Transverse colon (tissue), 4 donors: ENCODE results near the gene PRKCZ. TPM values are rescaled to one million over a fixed set of nuclear protein-coding genes. Genes with fewer than 3 reads are reported as not detected.
A peak's percentile ranks its signal among the peaks of the same experiment; 100 is the strongest.

Experiments used
- DNase-seq: peaks from one replicate; pipeline ENCODE4 v3.0.0-alpha.2; 2019
- H3K27ac ChIP-seq, 4 donors: fragments of 200-600 bp; sonication (generic); 2 replicates each; pipeline ENCODE4 v1.5.1; 2016 to 2018; ENCODE audit warnings: inconsistent platforms in 4 of 4
- H3K27me3 ChIP-seq: fragments of 200-600 bp; sonication (generic); 2 replicates; pipeline ENCODE4 v1.5.1; 2017; ENCODE audit warnings: inconsistent platforms
- H3K36me3 ChIP-seq, 4 donors: fragments of 200-600 bp; sonication (generic); 2 replicates each; pipeline ENCODE4 v1.5.1; 2017 to 2019; ENCODE audit warnings: inconsistent platforms in 4 of 4
- H3K4me1 ChIP-seq, 4 donors: fragments of 200-600 bp; sonication (generic); 2 replicates each; pipeline ENCODE4 v1.5.1; 2017 to 2020; ENCODE audit warnings: inconsistent platforms in 4 of 4
- H3K4me3 ChIP-seq, 4 donors: fragments of 200-600 bp; sonication (generic); 1 replicate in 1 of 4; 2 replicates in 3 of 4; pipeline versions ENCODE4 v1.5.1 to v1.6.1; 2017 to 2019; ENCODE audit warnings: inconsistent platforms in 4 of 4
- H3K9me3 ChIP-seq, 2 donors: fragments of 200-600 bp; sonication (generic); 2 replicates each; pipeline ENCODE4 v1.5.1; 2017 to 2019; ENCODE audit warnings: inconsistent platforms in 2 of 2
- CTCF ChIP-seq, 5 experiments: fragments of 200-600 bp in 3 of 5; fragments of 450-650 bp in 2 of 5; sonication (generic) in 3 of 5; IDR thresholded peaks; 1 replicate in 2 of 5; 2 replicates in 3 of 5; pipeline ENCODE4 v1.5.1; 2016 to 2017; ENCODE audit warnings: antibody characterized with exemption in 5 of 5, inconsistent platforms in 3 of 5, mild to moderate bottlenecking in 2 of 5, moderate library complexity in 1 of 5
- EP300 ChIP-seq: sonication (generic); formaldehyde crosslinking; IDR thresholded peaks from one replicate; pipeline ENCODE4 v1.6.1; 2017; ENCODE audit warnings: antibody characterized with exemption, low read depth
- POLR2A ChIP-seq: fragments of 450-650 bp; IDR thresholded peaks from one replicate; pipeline ENCODE4 v1.6.1; 2016; ENCODE audit warnings: antibody characterized with exemption, mild to moderate bottlenecking, moderate library complexity
- POLR2AphosphoS5 ChIP-seq, 3 donors: sonication (generic); formaldehyde crosslinking; IDR thresholded peaks; one replicate each; pipeline ENCODE4 v1.6.1; 2016; ENCODE audit warnings: antibody characterized with exemption in 3 of 3
- WGBS, 2 donors: methylation state at CpG; one replicate each; pipeline ENCODE4 v1.1.5; 2018; ENCODE audit warnings: low coverage in 1 of 2; 5-methylcytosine and 5-hydroxymethylcytosine counted together
- in situ Hi-C, 4 donors: fragments of 200-750 bp; cut with MboI; loops; one replicate each; pipeline versions ENCODE4 v1.15.0 to v1.15.1; 2017; ENCODE audit warnings: low sequenced_read_pairs in 3 of 4, low pct_ligation_motif_present in 1 of 4, low pct_unique_long_range_greater_than_20kb in 1 of 4
- intact Hi-C: fragments of 100-400 bp; cut with DNase I; formaldehyde crosslinking; loops from one replicate; pipeline ENCODE4 v1.15.1; 2023; ENCODE audit warnings: low total_unique reads
- total RNA-seq, 4 donors: library from RNA; depleted of rRNA; stranded (reverse); fragments of >200 nt; gene quantifications; one replicate each; pipeline ENCODE4 v1.1.0, GENCODE V29; 2016

Gene PRKCZ
- total RNA-seq, 4 donors from 2014 or later = 48.6 to 96.7 (median 54.4) TPM

GRCh38 chr1:2101946-2102345, 51.7 kb downstream of the PRKCZ start:
- peaks cover 0 to 5% of the 10 kb centered on the region in 2 donors for H3K9me3 ChIP-seq
- intact Hi-C loops (no loop called here), in situ Hi-C loops (no loop called here)
- H3K27ac ChIP-seq = no peak overlapping the region
- no peak overlapping the region for H3K4me3 ChIP-seq
- no peaks in the 10 kb centered on the region for H3K4me1 ChIP-seq
- H3K27me3 ChIP-seq = no peaks in the 10 kb centered on the region
- no peaks in the 10 kb centered on the region for H3K36me3 ChIP-seq
- 52 to 88% methylated on average over 3 to 8 of the region's 8 CpGs for WGBS, 2 donors
- DNase-seq = no peak
- TF ChIP-seq CTCF (IDR thresholded peaks at IDR 0.05) (no peak), EP300 (no peak), POLR2A (no peak), POLR2AphosphoS5 (IDR thresholded peaks at IDR 0.05) (no peak)

GRCh38 chr1:2102753-2103152, 52.5 kb downstream of the PRKCZ start:
- in situ Hi-C loops (no loop called here), intact Hi-C loops (no loop called here)
- 87 to 95% methylated on average over 3 to 12 of the region's 12 CpGs for WGBS, 2 donors
- no peaks in the 10 kb centered on the region for H3K4me1 ChIP-seq
- TF ChIP-seq POLR2A = no peak
- TF ChIP-seq POLR2AphosphoS5 (IDR thresholded peaks at IDR 0.05) = no peak
- no peak for TF ChIP-seq CTCF (IDR thresholded peaks at IDR 0.05)
- TF ChIP-seq EP300 = no peak
- no peaks in the 10 kb centered on the region for H3K36me3 ChIP-seq
- H3K27me3 ChIP-seq = no peaks in the 10 kb centered on the region
- H3K9me3 ChIP-seq = no peaks in the 10 kb centered on the region
- H3K27ac ChIP-seq = no peak overlapping the region
- DNase-seq = no peak
- H3K4me3 ChIP-seq = no peak overlapping the region

GRCh38 chr1:2103266-2103900, 53.2 kb downstream of the PRKCZ start:
- Histone ChIP-seq H3K36me3 (no peaks in the 10 kb centered on the region), H3K4me1 (no peaks in the 10 kb centered on the region), H3K27ac (peak overlapping the region in 1 of 4 donors; percentile 2), H3K9me3 (no peaks in the 10 kb centered on the region), H3K4me3 (no peak overlapping the region), H3K27me3 (no peaks in the 10 kb centered on the region)
- WGBS, 2 donors = 75 to 78% methylated on average over 13 to 25 of the region's 25 CpGs
- no peak for DNase-seq
- TF ChIP-seq POLR2A (no peak), POLR2AphosphoS5 (IDR thresholded peaks at IDR 0.05) (no peak), EP300 (no peak)
- intact Hi-C loops (no loop called here), in situ Hi-C loops (no loop called here)

- TF ChIP-seq POLR2AphosphoS5 (IDR thresholded peaks at IDR 0.05) (no peak), POLR2A (no peak), CTCF (IDR thresholded peaks at IDR 0.05) (no peak), EP300 (no peak)
- intact Hi-C loops (no loop called here), in situ Hi-C loops (no loop called here)
- Histone ChIP-seq H3K4me3 (no peak overlapping the region), H3K9me3 (no peaks in the 10 kb centered on the region), H3K27me3 (no peaks in the 10 kb centered on the region), H3K4me1 (no peaks in the 10 kb centered on the region), H3K36me3 (no peaks in the 10 kb centered on the region), H3K27ac (peak overlapping the region in 1 of 4 donors; percentile 15)
- no peak for DNase-seq
- WGBS, 2 donors = 85 to 100% methylated on average over 2 to 22 of the region's 22 CpGs
These were observed 53.8 kb downstream of the PRKCZ start for GRCh38 chr1:2103901-2104590.
